H1 (cell line): Measurements from ENCODE around the gene TNS2. TPM values are rescaled to one million over a fixed set of nuclear protein-coding genes. Genes with fewer than 3 reads are reported as not detected.

Experiments used
- CTCF ChIA-PET: fragments of 300-600 bp; sonication (Branson Sonifier 250); formaldehyde crosslinking; loops from one replicate; lab custom pipeline; 2021; ENCODE audit not compliant: partially characterized antibody; lab: Charles Lee
- POLR2A ChIA-PET: fragments of 300-600 bp; sonication (Branson Sonifier 250); formaldehyde crosslinking; loops from one replicate; lab custom pipeline; 2021; ENCODE audit warnings: inconsistent platforms; ENCODE audit not compliant: partially characterized antibody; lab: Charles Lee
- DNase-seq, 2 experiments: peaks; one replicate each; pipeline versions ENCODE4 v3.0.0 to v3.0.0-alpha.2; 2010 to 2022; ENCODE audit warnings: low spot score in 2 of 2, low read depth in 1 of 2, mixed read lengths in 1 of 2
- FAIRE-seq: peaks from 2 replicates; lab custom pipeline; 2011; peaks lifted over from hg19 to GRCh38; lab: Jason Lieb, UNC
- H2AFZ ChIP-seq: 2 replicates; pipeline ENCODE4 v1.8.1; 2012; ENCODE audit warnings: low read length, inconsistent platforms
- H2AK5ac ChIP-seq: 2 replicates; pipeline ENCODE4 v1.6.1; 2013; ENCODE audit warnings: low read depth, low read length
- H2BK120ac ChIP-seq: replicated peaks from 2 replicates; pipeline ENCODE3; 2013; ENCODE audit warnings: low read depth, low read length, inconsistent platforms
- H2BK12ac ChIP-seq: 2 replicates; pipeline ENCODE4 v1.6.1; 2013; ENCODE audit warnings: low read depth, low read length
- H2BK15ac ChIP-seq: 2 replicates; pipeline ENCODE4 v1.6.1; 2013; ENCODE audit warnings: low read length
- H2BK20ac ChIP-seq: 2 replicates; pipeline ENCODE4 v1.6.1; 2013; ENCODE audit warnings: low read length
- H2BK5ac ChIP-seq: 2 replicates; pipeline ENCODE4 v1.6.1; 2013; ENCODE audit warnings: low read depth, low read length
- H3K14ac ChIP-seq: 2 replicates; pipeline ENCODE4 v1.6.1; 2013; ENCODE audit warnings: inconsistent platforms; ENCODE audit not compliant: insufficient read length
- H3K18ac ChIP-seq: 2 replicates; pipeline ENCODE4 v1.6.1; 2013; ENCODE audit warnings: low read length; ENCODE audit errors: extremely low read depth
- H3K23ac ChIP-seq: 2 replicates; pipeline ENCODE4 v1.6.1; 2013; ENCODE audit warnings: inconsistent platforms; ENCODE audit not compliant: insufficient read length
- H3K23me2 ChIP-seq: 2 replicates; pipeline ENCODE4 v1.6.1; 2013; ENCODE audit warnings: low read depth, low read length
- H3K27ac ChIP-seq: 2 replicates; pipeline ENCODE4 v1.6.1; 2011; ENCODE audit warnings: low read depth, low read length, inconsistent platforms
- H3K27me3 ChIP-seq, 4 experiments: replicated peaks in 1 of 4; 1 replicate in 1 of 4; 2 replicates in 3 of 4; pipeline versions ENCODE4 v1.6.1 to v1.8.1; 2011 to 2013; ENCODE audit warnings: low read length in 3 of 4, mild to moderate bottlenecking in 3 of 4, inconsistent platforms in 2 of 4, mixed read lengths in 2 of 4, moderate library complexity in 1 of 4; ENCODE audit not compliant: control insufficient read depth in 3 of 4, insufficient read depth in 3 of 4; ENCODE audit errors: extremely low read depth in 1 of 4
- H3K36me3 ChIP-seq, 4 experiments: 2 replicates each; pipeline versions ENCODE4 v1.6.1 to v1.8.1; 2011 to 2013; ENCODE audit warnings: mild to moderate bottlenecking in 4 of 4, low read length in 3 of 4, moderate library complexity in 2 of 4, control low read depth in 1 of 4, inconsistent platforms in 1 of 4; ENCODE audit not compliant: insufficient read depth in 4 of 4, control insufficient read depth in 2 of 4
- H3K4ac ChIP-seq: replicated peaks from 2 replicates; pipeline ENCODE3; 2013; ENCODE audit warnings: low read length, low read depth, mixed read lengths, inconsistent platforms; ENCODE audit not compliant: insufficient read length
- H3K4me1 ChIP-seq, 4 experiments: replicated peaks in 1 of 4; 1 replicate in 1 of 4; 2 replicates in 3 of 4; pipeline versions ENCODE4 v1.6.1 to v1.8.1; 2011 to 2013; ENCODE audit warnings: low read length in 3 of 4, inconsistent platforms in 2 of 4, mixed read lengths in 1 of 4; ENCODE audit not compliant: insufficient read depth in 4 of 4, control insufficient read depth in 3 of 4
- H3K4me2 ChIP-seq, 2 experiments: 2 replicates each; pipeline versions ENCODE4 v1.6.1 to v1.8.1; 2011 to 2013; ENCODE audit warnings: low read depth in 2 of 2, low read length in 2 of 2, control low read depth in 1 of 2, inconsistent platforms in 1 of 2, mild to moderate bottlenecking in 1 of 2; ENCODE audit not compliant: insufficient read depth in 1 of 2
- H3K4me3 ChIP-seq, 4 experiments: fragments of 200-600, 300-600 bp in 1 of 4; sonication (generic), shearing (Covaris generic), sonication (Bioruptor Twin) in 1 of 4; 2 replicates each; pipeline versions ENCODE4 v1.5.1 to v1.8.1; 2011 to 2016; ENCODE audit warnings: low read length in 4 of 4, low read depth in 3 of 4, control low read depth in 2 of 4, inconsistent platforms in 2 of 4, mild to moderate bottlenecking in 2 of 4, mixed read lengths in 1 of 4, moderate library complexity in 1 of 4; ENCODE audit not compliant: insufficient read depth in 2 of 4; ENCODE audit errors: extremely low read depth in 1 of 4
- H3K56ac ChIP-seq: replicated peaks from 2 replicates; pipeline ENCODE3; 2013; ENCODE audit warnings: low read depth, mild to moderate bottlenecking, mixed read lengths, low read length, inconsistent platforms; ENCODE audit not compliant: insufficient read length
- H3K79me1 ChIP-seq: 2 replicates; pipeline ENCODE4 v1.6.1; 2013; ENCODE audit warnings: low read depth, low read length, control low read depth
- H3K79me2 ChIP-seq, 2 experiments: 2 replicates each; pipeline versions ENCODE4 v1.6.1 to v1.8.1; 2012 to 2013; ENCODE audit warnings: low read length in 2 of 2, mild to moderate bottlenecking in 2 of 2, inconsistent platforms in 1 of 2; ENCODE audit not compliant: insufficient read depth in 2 of 2, control insufficient read depth in 1 of 2
- H3K9ac ChIP-seq, 4 experiments: replicated peaks in 1 of 4; 1 replicate in 1 of 4; 2 replicates in 3 of 4; pipeline versions ENCODE4 v1.6.1 to v1.8.1; 2011 to 2013; ENCODE audit warnings: low read depth in 3 of 4, low read length in 3 of 4, control low read depth in 2 of 4, mild to moderate bottlenecking in 2 of 4, moderate library complexity in 2 of 4, inconsistent platforms in 1 of 4; ENCODE audit errors: extremely low read depth in 1 of 4
- H3K9me3 ChIP-seq, 2 experiments: 2 replicates each; pipeline versions ENCODE4 v1.6.1 to v1.8.1; 2012 to 2013; ENCODE audit warnings: mild to moderate bottlenecking in 2 of 2, moderate library complexity in 2 of 2, control low read depth in 1 of 2, inconsistent platforms in 1 of 2, low read depth in 1 of 2, low read length in 1 of 2, mixed read lengths in 1 of 2; ENCODE audit not compliant: insufficient read depth in 2 of 2
- H4K20me1 ChIP-seq, 2 experiments: replicated peaks in 1 of 2; 2 replicates each; pipeline versions ENCODE3 to v1.8.1; 2011 to 2013; ENCODE audit warnings: inconsistent platforms in 2 of 2, low read length in 2 of 2, mild to moderate bottlenecking in 1 of 2; ENCODE audit not compliant: insufficient read depth in 2 of 2, control insufficient read depth in 1 of 2
- H4K5ac ChIP-seq: 2 replicates; pipeline ENCODE4 v1.6.1; 2013; ENCODE audit warnings: low read length, low read depth, mixed read lengths, inconsistent platforms; ENCODE audit not compliant: insufficient read length
- H4K8ac ChIP-seq: 2 replicates; pipeline ENCODE4 v1.8.0; 2013; ENCODE audit warnings: mild to moderate bottlenecking, moderate library complexity, low read length, inconsistent platforms; ENCODE audit not compliant: insufficient read depth; ENCODE audit errors: extremely low read depth
- H4K91ac ChIP-seq: replicated peaks from 2 replicates; pipeline ENCODE3; 2013; ENCODE audit warnings: low read length, mixed read lengths, inconsistent platforms; ENCODE audit not compliant: insufficient read length
- BCL11A ChIP-seq, 2 experiments: IDR thresholded peaks; one replicate each; pipeline ENCODE4 v1.6.1; 2011; ENCODE audit warnings: low read depth in 2 of 2, low read length in 2 of 2, mild to moderate bottlenecking in 2 of 2
- CBX5 ChIP-seq: fragments of 300-800, 300-1000 bp; sonication (generic); IDR thresholded peaks from 2 replicates; pipeline ENCODE4 v1.7.1; 2016; ENCODE audit warnings: antibody characterized with exemption, low read length, low read depth
- E2F6 ChIP-seq: IDR thresholded peaks from 2 replicates; pipeline ENCODE4 v1.6.1; 2012; ENCODE audit warnings: inconsistent platforms
- FOSL1 ChIP-seq: IDR thresholded peaks from 2 replicates; pipeline ENCODE4 v1.6.1; 2011; ENCODE audit warnings: mild to moderate bottlenecking, low read depth, low read length, moderate library complexity; ENCODE audit not compliant: insufficient read depth
- JUND ChIP-seq: IDR thresholded peaks from 2 replicates; pipeline ENCODE4 v1.6.1; 2011; ENCODE audit warnings: mild to moderate bottlenecking, improper control_type of control experiment, low read length
- NRF1 ChIP-seq: IDR thresholded peaks from 2 replicates; pipeline ENCODE4 v1.6.1; 2011; ENCODE audit warnings: mild to moderate bottlenecking, low read depth, low read length, improper control_type of control experiment
- RFX5 ChIP-seq: IDR thresholded peaks from 2 replicates; pipeline ENCODE4 v1.6.1; 2011; ENCODE audit warnings: low read depth, low read length, improper control_type of control experiment, borderline replicate concordance
- SIX5 ChIP-seq: IDR thresholded peaks from 2 replicates; pipeline ENCODE4 v1.6.1; 2011; ENCODE audit warnings: mild to moderate bottlenecking, low read depth, low read length
- TCF12 ChIP-seq: IDR thresholded peaks from 2 replicates; pipeline ENCODE4 v1.6.1; 2011; ENCODE audit warnings: low read depth, mild to moderate bottlenecking, low read length
- USF2 ChIP-seq: IDR thresholded peaks from 2 replicates; pipeline ENCODE4 v1.6.1; 2011; ENCODE audit warnings: low read length, improper control_type of control experiment
- ZNF274 ChIP-seq: IDR thresholded peaks from 2 replicates; pipeline ENCODE4 v1.7.0; 2012; ENCODE audit warnings: low read length, borderline replicate concordance; ENCODE audit errors: extremely low read depth
- WGBS, 2 experiments: shearing (Covaris generic) in 1 of 2; methylation state at CpG; one replicate each; pipeline versions ENCODE4 v1.1.6 to v1.1.7; 2013 to 2015; ENCODE audit warnings: low lambda C conversion rate in 2 of 2, mixed read lengths in 2 of 2, inconsistent platforms in 1 of 2, low coverage in 1 of 2, missing lambda C conversion rate in 1 of 2; ENCODE audit not compliant: insufficient replicate concordance in 2 of 2, insufficient coverage in 1 of 2, insufficient read length in 1 of 2; ENCODE audit errors: extremely low coverage in 1 of 2, missing lambda C conversion rate in 1 of 2; 5-methylcytosine and 5-hydroxymethylcytosine counted together
- polyA plus RNA-seq, 7 experiments: library from polyadenylated mRNA; depleted of rRNA in 3 of 7; stranded (reverse) in 5 of 7; unstranded in 2 of 7; fragments of >200 nt in 5 of 7; fragments of 200-250 nt in 2 of 7; gene quantifications; 1 replicate in 5 of 7; 2 replicates in 1 of 7; 4 replicates in 1 of 7; pipeline versions ENCODE4 v1.2.1 to v1.2.3, GENCODE V29; 2011 to 2013; ENCODE audit warnings: missing spikeins in 2 of 7, mixed read lengths in 2 of 7
- total RNA-seq: library from RNA; stranded (reverse); fragmentation: NEBNext Ultra II Directional; extraction: Animal tissue kit (Norgen Biotek cat#: 25700); gene quantifications from 2 replicates; pipeline ENCODE4 v1.2.1, GENCODE V29; 2021

Gene TNS2
- total and polyA plus RNA-seq, 2 of the 8 experiments (the other 6 are each of a cell fraction or from before 2014, with no cell fraction given), result 2.8 to 4.7 TPM

GRCh38 chr12:53091756-53092155, 41.9 kb downstream of the TNS2 start:
- DNase-seq, result no peak
- POLR2A ChIA-PET, result interaction anchor here (0.6 kb wide), 1 partner anchor 275 kb away, joined by 3 read pairs; no protein-coding TSS in a partner anchor
- no peak for TF ChIP-seq CBX5
- TF ChIP-seq TCF12, result no peak
- TF ChIP-seq FOSL1, result no peak
- TF ChIP-seq RFX5, result no peak
- TF ChIP-seq BCL11A (IDR thresholded peaks at IDR 0.05; ENCODE audit: low read depth in 2 of 2, low read length in 2 of 2), result no peak
- TF ChIP-seq JUND, result no peak
- TF ChIP-seq ZNF274, result no peak
- TF ChIP-seq NRF1, result no peak
- no peak for TF ChIP-seq SIX5
- no peak for TF ChIP-seq E2F6
- no peak for TF ChIP-seq USF2

More at GRCh38 chr12:53091756-53092155, 41.9 kb downstream of the TNS2 start:
- no peak for FAIRE-seq
- no peaks in the 10 kb centered on the region for H3K79me1 ChIP-seq
- H2AK5ac ChIP-seq, result no peak overlapping the region
- H3K79me2 ChIP-seq, result no peaks in the 10 kb centered on the region
- no peak overlapping the region for H2BK12ac ChIP-seq
- no peak overlapping the region for H3K4me2 ChIP-seq
- H3K27ac ChIP-seq, result no peak overlapping the region
- no peak overlapping the region for H3K4ac ChIP-seq
- H3K18ac ChIP-seq, result no peak overlapping the region
- H3K14ac ChIP-seq, result no peak overlapping the region
- H3K4me3 ChIP-seq, result no peak overlapping the region
- H3K9me3 ChIP-seq, result no peaks in the 10 kb centered on the region
- 69% methylated on average over 6 of the region's 6 CpGs; no CpG with 5 or more reads in 1 of the 2 experiments for WGBS, 2 experiments
- no peak overlapping the region for H2BK20ac ChIP-seq
- H2BK5ac ChIP-seq, result no peak overlapping the region
- CTCF ChIA-PET, result interaction anchor here (0.8 to 19.1 kb wide), 4 partner anchors 11 to 221 kb away, joined by 3 to 531 read pairs (median 8); partner anchors contain the start of genes SOAT2 and SPRYD3
- no peaks in the 10 kb centered on the region for H4K20me1 ChIP-seq
- no peak overlapping the region for H3K56ac ChIP-seq
- H3K36me3 ChIP-seq, result no peaks in the 10 kb centered on the region
- H3K23ac ChIP-seq, result no peak overlapping the region
- no peak overlapping the region for H2BK15ac ChIP-seq
- peaks cover 0 to 8% (median 0%) of the 10 kb centered on the region in 4 experiments; a peak in 4 of 7 replicates for H3K4me1 ChIP-seq
- H4K5ac ChIP-seq, result no peak overlapping the region
- H3K27me3 ChIP-seq, result peaks cover 0 to 8% (median 2%) of the 10 kb centered on the region in 4 experiments; a peak in 5 of 7 replicates
- peaks cover 5% of the 10 kb centered on the region for H3K23me2 ChIP-seq
- no peak overlapping the region for H2BK120ac ChIP-seq
- no peak overlapping the region for H2AFZ ChIP-seq
- no peak overlapping the region for H4K8ac ChIP-seq
- H4K91ac ChIP-seq, result no peak overlapping the region
- 0 out of 7 replicates have a peak overlapping the region, but pooled peaks of 1 of the 4 experiments have one; percentile 13 for H3K9ac ChIP-seq
